GM18517 (cell line): ENCODE measurements around the gene IGF2R.
"Not testable (repeated sequence)": the region's sequence is repeated elsewhere in the genome, so short reads cannot be mapped to it uniquely, and the experiment has no call there.

ENCODE experiments used
- ATAC-seq: cut with Tn5 transposase; IDR thresholded peaks from one replicate; pipeline ENCODE4 v1.9.1; 2021; ENCODE audit warnings: mild to moderate bottlenecking, moderate library complexity; ENCODE audit not compliant: unreplicated experiment

The IGF2R gene

GRCh38 chr6:160116411-160116810 lies 147.5 kb downstream of the IGF2R start:
- ATAC-seq: no peak

GRCh38 chr6:160117137-160117536 lies 148.3 kb downstream of the IGF2R start:
- ATAC-seq: no peak

- ATAC-seq: no peak
Observed at GRCh38 chr6:160118620-160119229, 149.8 kb downstream of the IGF2R start.

- no peak for ATAC-seq
Observed at GRCh38 chr6:160120087-160120486, 151.2 kb downstream of the IGF2R start.

GRCh38 chr6:160121558-160121957 lies 152.7 kb downstream of the IGF2R start, which contains the start of gene SLC22A1:
Gene SLC22A1, plus strand, starts transcription at chr6:160121815. Its CDS starts 121 bp downstream, at chr6:160121936.
- ATAC-seq: no peak

- no peak for ATAC-seq
Observed at GRCh38 chr6:160121981-160122380, 153.1 kb downstream of the IGF2R start.

GRCh38 chr6:160122744-160123143 lies 153.9 kb downstream of the IGF2R start:
- no peak for ATAC-seq

- ATAC-seq: no peak
Observed at GRCh38 chr6:160124007-160124406, 155.1 kb downstream of the IGF2R start.

- no peak for ATAC-seq
Observed at GRCh38 chr6:160124605-160125004, 155.7 kb downstream of the IGF2R start.

- ATAC-seq: not testable (repeated sequence)
Observed at GRCh38 chr6:160125105-160125504, 156.2 kb downstream of the IGF2R start.

GRCh38 chr6:160127270-160128124 lies 158.6 kb downstream of the IGF2R start:
- ATAC-seq: no peak

- ATAC-seq: no peak
Observed at GRCh38 chr6:160128125-160128683, 159.3 kb downstream of the IGF2R start.

- no peak for ATAC-seq
Observed at GRCh38 chr6:160128879-160129516, 160.1 kb downstream of the IGF2R start.

- ATAC-seq: no peak
Observed at GRCh38 chr6:160129881-160130615, 161.2 kb downstream of the IGF2R start.

GRCh38 chr6:160130729-160131484 lies 162.0 kb downstream of the IGF2R start:
- ATAC-seq: no peak

- ATAC-seq: no peak
Observed at GRCh38 chr6:160131636-160132296, 162.9 kb downstream of the IGF2R start.

GRCh38 chr6:160132297-160132637 lies 163.4 kb downstream of the IGF2R start:
- no peak for ATAC-seq

- no peak for ATAC-seq
Observed at GRCh38 chr6:160132776-160133338, 164.0 kb downstream of the IGF2R start.
